Measurements from ENCODE around the gene BUD31.
"Not testable (repeated sequence)": the region's sequence is repeated elsewhere in the genome, so short reads cannot be mapped to it uniquely, and the experiment has no call there.

The BUD31 gene

GRCh38 chr7:99399597-99399996 is 9.2 kb upstream of the BUD31 start:
- no peak for DNase-seq

- DNase-seq, result no peak
These were observed 5.9 kb upstream of the BUD31 start for GRCh38 chr7:99402854-99403253.

- DNase-seq, result no peak
These were observed 5.0 kb upstream of the BUD31 start for GRCh38 chr7:99403764-99404163.

- DNase-seq, result no peak
These were observed 4.4 kb upstream of the BUD31 start for GRCh38 chr7:99404235-99404976.

- DNase-seq, result no peak
These were observed 3.8 kb upstream of the BUD31 start for GRCh38 chr7:99404977-99405320.

GRCh38 chr7:99406557-99406956 is 2.2 kb upstream of the BUD31 start:
- no peak for DNase-seq

- peak in 1 of 2 experiments; percentile 51 for DNase-seq
These were observed 844 bp upstream of the BUD31 start for GRCh38 chr7:99407872-99408378.

- DNase-seq, result peak in 1 of 2 experiments; percentile 50
These were observed 413 bp downstream of the BUD31 start for GRCh38 chr7:99409192-99409572.

GRCh38 chr7:99409806-99410205 is 1.0 kb downstream of the BUD31 start:
- no peak for DNase-seq

GRCh38 chr7:99410635-99411034 is 1.9 kb downstream of the BUD31 start:
- no peak for DNase-seq

- DNase-seq, result peak in 1 of 2 experiments; percentile 56
These were observed 6.9 kb downstream of the BUD31 start for GRCh38 chr7:99415513-99416127.

GRCh38 chr7:99418260-99418659 is 9.5 kb downstream of the BUD31 start:
- no peak for DNase-seq

GRCh38 chr7:99419323-99420021 is 10.7 kb downstream of the BUD31 start:
- DNase-seq, result no peak

- no peak for DNase-seq
These were observed 11.4 kb downstream of the BUD31 start for GRCh38 chr7:99420213-99420612.

GRCh38 chr7:99420986-99421385 is 12.2 kb downstream of the BUD31 start:
- DNase-seq, result no peak

GRCh38 chr7:99422186-99422585 is 13.4 kb downstream of the BUD31 start:
- DNase-seq, result no peak

GRCh38 chr7:99422625-99423024 is 13.9 kb downstream of the BUD31 start:
- no peak for DNase-seq

GRCh38 chr7:99424932-99425730 is 16.4 kb downstream of the BUD31 start:
- DNase-seq, result no peak

- no peak for DNase-seq
These were observed 20.3 kb downstream of the BUD31 start for GRCh38 chr7:99428972-99429566.

- no peak for DNase-seq
These were observed 21.0 kb downstream of the BUD31 start for GRCh38 chr7:99429756-99430155.

GRCh38 chr7:99431756-99432540 is 23.2 kb downstream of the BUD31 start:
- DNase-seq, result not testable (repeated sequence)

- DNase-seq, result no peak
These were observed 24.4 kb downstream of the BUD31 start for GRCh38 chr7:99433158-99433557.

All from SW 1271 (cell line).